IMR-90 (cell line): ENCODE data around the gene SLC2A8. TPM values are rescaled to one million over a fixed set of nuclear protein-coding genes. Genes with fewer than 3 reads are reported as not detected.

Source experiments
- ATAC-seq: fragments of 200-7000 bp; cut with Tn5 transposase; 2 replicates; pipeline ENCODE4 v1.9.1; 2020; ENCODE audit warnings: low read depth, mild to moderate bottlenecking, moderate library complexity
- BruUV-seq: library from RNA; stranded (reverse); fragments of 400-500 nt; replicated peaks from 2 replicates; lab custom pipeline; 2021; lab: Mats Ljungman, UMichigan
- CTCF ChIA-PET: fragments of 300-600 bp; formaldehyde crosslinking; extraction: SDS; loops from one replicate; lab custom pipeline; 2021; ENCODE audit warnings: antibody characterized with exemption; lab: Yijun Ruan, JAX
- POLR2A ChIA-PET: fragments of 300-600 bp; sonication (Branson Sonifier 250); formaldehyde crosslinking; loops from one replicate; lab custom pipeline; 2022; ENCODE audit warnings: antibody characterized with exemption; ENCODE audit not compliant: unreplicated experiment; lab: Charles Lee
- DNase-seq: peaks from one replicate; pipeline ENCODE4 v3.0.0; 2013
- H2AFZ ChIP-seq: replicated peaks from 2 replicates; pipeline ENCODE3; 2013; ENCODE audit warnings: low read length, mild to moderate bottlenecking; ENCODE audit not compliant: poor library complexity
- H2AK5ac ChIP-seq: 2 replicates; pipeline ENCODE4 v1.6.1; 2013; ENCODE audit warnings: low read depth, low read length, inconsistent platforms
- H2AK9ac ChIP-seq: replicated peaks from 2 replicates; pipeline ENCODE3; 2013; ENCODE audit warnings: mild to moderate bottlenecking, low read depth, low read length, moderate library complexity; ENCODE audit not compliant: poor library complexity
- H2BK120ac ChIP-seq: 2 replicates; pipeline ENCODE4 v1.6.1; 2013; ENCODE audit warnings: low read depth, low read length, inconsistent platforms
- H2BK15ac ChIP-seq: 3 replicates; pipeline ENCODE4 v1.6.1; 2013; ENCODE audit warnings: low read depth, low read length, inconsistent platforms
- H2BK20ac ChIP-seq: 2 replicates; pipeline ENCODE4 v1.6.1; 2013; ENCODE audit warnings: low read depth, mild to moderate bottlenecking, inconsistent platforms, low read length, moderate library complexity
- H2BK5ac ChIP-seq: 2 replicates; pipeline ENCODE4 v1.6.1; 2013; ENCODE audit warnings: mild to moderate bottlenecking, low read depth, low read length, inconsistent platforms; ENCODE audit not compliant: poor library complexity, severe bottlenecking
- H3K14ac ChIP-seq: replicated peaks from 2 replicates; pipeline ENCODE4 v1.6.1; 2013; ENCODE audit warnings: low read depth, low read length, inconsistent platforms
- H3K18ac ChIP-seq: 2 replicates; pipeline ENCODE4 v1.6.1; 2013; ENCODE audit warnings: low read depth, low read length, control low read depth
- H3K23ac ChIP-seq: 2 replicates; pipeline ENCODE4 v1.6.1; 2013; ENCODE audit warnings: low read depth, low read length, inconsistent platforms
- H3K27ac ChIP-seq: 2 replicates; pipeline ENCODE4 v1.5.1; 2013; ENCODE audit warnings: mild to moderate bottlenecking, control low read depth, low read length; ENCODE audit not compliant: insufficient read depth
- H3K27me3 ChIP-seq: 2 replicates; pipeline ENCODE4 v1.6.1; 2013; ENCODE audit warnings: low read length; ENCODE audit not compliant: control insufficient read depth, insufficient read depth
- H3K36me3 ChIP-seq: 2 replicates; pipeline ENCODE4 v1.6.1; 2013; ENCODE audit warnings: low read length, mixed read lengths; ENCODE audit not compliant: control insufficient read depth, insufficient read depth
- H3K4ac ChIP-seq: 2 replicates; pipeline ENCODE4 v1.6.1; 2013; ENCODE audit warnings: low read depth, low read length, inconsistent platforms
- H3K4me1 ChIP-seq: 2 replicates; pipeline ENCODE4 v1.6.1; 2013; ENCODE audit warnings: low read length, mixed read lengths; ENCODE audit not compliant: control insufficient read depth, insufficient read depth
- H3K4me2 ChIP-seq: 2 replicates; pipeline ENCODE4 v1.6.1; 2013; ENCODE audit warnings: low read depth, mild to moderate bottlenecking, control low read depth, low read length, moderate library complexity
- H3K4me3 ChIP-seq: 2 replicates; pipeline ENCODE4 v1.5.1; 2013; ENCODE audit warnings: low read depth, mild to moderate bottlenecking, control low read depth, low read length, moderate library complexity; ENCODE audit not compliant: insufficient read depth
- H3K56ac ChIP-seq: 2 replicates; pipeline ENCODE4 v1.6.1; 2013; ENCODE audit warnings: low read length, inconsistent platforms; ENCODE audit not compliant: insufficient read depth; ENCODE audit errors: extremely low read depth
- H3K79me1 ChIP-seq, 2 experiments: 2 replicates each; pipeline ENCODE4 v1.6.1; 2013; ENCODE audit warnings: low read length in 2 of 2, inconsistent platforms in 1 of 2, low read depth in 1 of 2
- H3K9ac ChIP-seq: 2 replicates; pipeline ENCODE4 v1.6.1; 2013; ENCODE audit warnings: low read depth, low read length, control low read depth
- H3K9me1 ChIP-seq: 2 replicates; pipeline ENCODE4 v1.6.1; 2013; ENCODE audit warnings: low read length, inconsistent platforms; ENCODE audit not compliant: insufficient read depth
- H3K9me3 ChIP-seq: 2 replicates; pipeline ENCODE4 v1.6.1; 2013; ENCODE audit warnings: low read length; ENCODE audit not compliant: control insufficient read depth, insufficient read depth
- H4K20me1 ChIP-seq: 2 replicates; pipeline ENCODE4 v1.6.1; 2013; ENCODE audit warnings: low read length, inconsistent platforms; ENCODE audit not compliant: insufficient read depth
- H4K5ac ChIP-seq: 2 replicates; pipeline ENCODE4 v1.6.1; 2013; ENCODE audit warnings: mild to moderate bottlenecking, low read depth, low read length, control low read depth
- H4K8ac ChIP-seq, 2 experiments: 2 replicates each; pipeline ENCODE4 v1.6.1; 2013; ENCODE audit warnings: low read depth in 2 of 2, low read length in 2 of 2, control low read depth in 1 of 2, inconsistent platforms in 1 of 2
- H4K91ac ChIP-seq: 2 replicates; pipeline ENCODE4 v1.6.1; 2013; ENCODE audit warnings: low read depth, low read length, inconsistent platforms; ENCODE audit not compliant: insufficient read depth
- BHLHE40 ChIP-seq: fragments of 150-350 bp; IDR thresholded peaks from 2 replicates; pipeline ENCODE4 v1.6.1; 2016; ENCODE audit warnings: mild to moderate bottlenecking, low read depth, low read length
- CEBPB ChIP-seq: IDR thresholded peaks from 2 replicates; pipeline ENCODE4 v1.6.1; 2012; ENCODE audit warnings: low read depth, low read length, improper control_type of control experiment
- CHD1 ChIP-seq: IDR thresholded peaks from 2 replicates; pipeline ENCODE4 v1.6.1; 2012; ENCODE audit warnings: low read depth, low read length, improper control_type of control experiment
- FOS ChIP-seq: fragments of 150-350 bp; IDR thresholded peaks from 2 replicates; pipeline ENCODE4 v1.6.1; 2016; ENCODE audit warnings: low read depth, low read length
- MAFK ChIP-seq: IDR thresholded peaks from 2 replicates; pipeline ENCODE4 v1.6.1; 2012; ENCODE audit warnings: low read depth, low read length, improper control_type of control experiment
- MAZ ChIP-seq: IDR thresholded peaks from 2 replicates; pipeline ENCODE4 v1.6.1; 2012; ENCODE audit warnings: low read depth, mild to moderate bottlenecking, low read length, improper control_type of control experiment, moderate library complexity, borderline replicate concordance
- NFE2L2 ChIP-seq: fragments of 150-350 bp; IDR thresholded peaks from 2 replicates; pipeline ENCODE4 v1.6.1; 2016; ENCODE audit warnings: low read depth, mild to moderate bottlenecking, low read length
- POLR2A ChIP-seq: IDR thresholded peaks from 2 replicates; pipeline ENCODE4 v1.6.1; 2012; ENCODE audit warnings: mild to moderate bottlenecking, low read depth, low read length
- RAD21 ChIP-seq: IDR thresholded peaks from 2 replicates; pipeline ENCODE4 v1.6.1; 2012; ENCODE audit warnings: low read length, improper control_type of control experiment
- RCOR1 ChIP-seq: IDR thresholded peaks from 2 replicates; pipeline ENCODE4 v1.6.1; 2012; ENCODE audit warnings: mild to moderate bottlenecking, low read length, improper control_type of control experiment; ENCODE audit not compliant: insufficient replicate concordance
- RFX5 ChIP-seq: IDR thresholded peaks from 2 replicates; pipeline ENCODE4 v1.8.0; 2012; ENCODE audit warnings: low read depth, mild to moderate bottlenecking, low read length, moderate library complexity
- SMC3 ChIP-seq: fragments of 150-350 bp; IDR thresholded peaks from 2 replicates; pipeline ENCODE4 v1.6.1; 2016; ENCODE audit warnings: low read depth, mild to moderate bottlenecking, antibody characterized with exemption, low read length, moderate library complexity
- WGBS, 2 experiments: methylation state at CpG; one replicate each; pipeline versions ENCODE4 v1.1.5 to v1.1.7; 2013; ENCODE audit warnings: missing lambda C conversion rate in 2 of 2; ENCODE audit not compliant: insufficient read length in 1 of 2; ENCODE audit errors: extremely low coverage in 2 of 2; 5-methylcytosine and 5-hydroxymethylcytosine counted together
- dilution Hi-C: fragments of 300-500 bp; cut with HindIII; formaldehyde crosslinking; loops from one replicate; pipeline ENCODE4 v1.14.3; 2018; ENCODE audit warnings: low sequenced_read_pairs; ENCODE audit not compliant: unreplicated experiment
- in situ Hi-C: fragments of 300-500 bp; cut with MboI; formaldehyde crosslinking; loops from 3 replicates; pipeline ENCODE4 v1.14.3; 2019; ENCODE audit warnings: low sequenced_read_pairs, inconsistent platforms, mixed read lengths
- intact Hi-C: fragments of 100-400 bp; cut with micrococcal nuclease; formaldehyde crosslinking; loops from 2 replicates; pipeline ENCODE4 v1.10.0; 2022
- polyA plus RNA-seq, 3 experiments: library from polyadenylated mRNA; depleted of rRNA; stranded (reverse); fragments of >200 nt; gene quantifications; 2 replicates each; pipeline ENCODE4 v1.2.3, GENCODE V29; 2012; ENCODE audit warnings: low replicate concordance in 1 of 3
- total RNA-seq: library from RNA; depleted of rRNA; stranded (reverse); fragments of >200 nt; gene quantifications from 2 replicates; pipeline ENCODE4 v1.2.3, GENCODE V29; 2012
- TF ChIP-seq, protein P1 (sequence below): fragments of 150-350 bp; IDR thresholded peaks from 2 replicates; pipeline ENCODE4 v1.6.1; 2016; ENCODE audit warnings: low read depth, mild to moderate bottlenecking, low read length, moderate library complexity, borderline replicate concordance
- TF ChIP-seq, protein P2 (sequence below): conservative IDR thresholded peaks from 2 replicates; pipeline ENCODE4 v1.5.1; 2012; ENCODE audit warnings: mild to moderate bottlenecking, low read depth, low read length, improper control_type of control experiment
- TF ChIP-seq, protein P3 (sequence below): fragments of 150-350 bp; IDR thresholded peaks from 2 replicates; pipeline ENCODE4 v1.6.1; 2017; ENCODE audit warnings: mild to moderate bottlenecking, antibody characterized with exemption, low read length, low read depth

Gene SLC2A8
- total and polyA plus RNA-seq, 2 of the 4 experiments (the other 2 are of a cell fraction) = 9.0 to 12.0 TPM

DNA sequence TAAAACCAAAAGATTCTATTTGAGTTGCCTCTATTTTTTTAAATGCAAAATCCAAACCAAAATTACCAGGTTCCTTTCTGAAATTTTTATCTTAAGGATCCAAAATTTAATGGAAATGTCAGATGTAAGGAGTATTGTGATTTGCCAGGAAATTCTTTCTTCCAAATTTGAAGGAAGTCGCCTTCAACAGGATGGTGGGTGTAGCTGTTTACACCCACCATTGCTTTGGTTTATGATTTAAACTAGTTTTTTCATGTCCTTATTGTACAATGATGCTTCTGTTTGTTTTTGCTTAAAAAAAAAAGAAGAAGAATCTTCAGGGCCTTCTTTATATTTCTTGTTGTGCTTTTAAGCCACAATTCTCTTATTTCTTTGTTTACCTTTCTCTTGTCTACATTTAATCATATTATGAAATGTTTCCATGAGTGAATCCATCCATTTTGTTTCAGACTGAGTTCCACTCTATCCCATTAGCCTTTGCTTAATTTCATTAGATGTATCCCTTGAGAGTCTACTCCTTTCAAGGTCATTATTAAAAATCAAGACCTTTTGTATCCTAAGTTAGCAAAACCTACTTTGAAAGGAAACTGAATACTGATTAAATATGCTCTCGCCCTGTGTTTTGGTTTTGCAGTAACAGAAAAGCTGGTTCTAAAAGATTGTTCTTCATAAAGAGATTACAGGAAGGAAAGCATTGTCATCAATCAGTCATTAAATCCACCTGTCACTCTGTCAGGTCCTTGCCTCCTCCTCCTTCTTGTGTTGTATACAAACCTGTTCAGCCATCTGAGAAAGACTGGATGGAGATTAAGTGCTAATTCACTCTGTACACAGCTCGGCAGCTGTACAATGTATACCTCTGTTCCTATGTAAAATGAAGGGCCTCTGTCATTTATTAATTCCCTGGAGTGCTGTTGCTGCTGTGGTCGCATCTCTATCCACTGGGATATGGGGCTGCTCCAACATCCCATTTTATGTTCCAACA, 45.5 kb upstream of the SLC2A8 start:
- dilution Hi-C loops = no loop called here
- no peaks in the 10 kb centered on the region; the same call in 1 of the 2 replicates for H3K4me1 ChIP-seq
- no peak overlapping the region for H3K56ac ChIP-seq
- no peak overlapping the region for H2AFZ ChIP-seq
- H4K8ac ChIP-seq = no peak overlapping the region
- no peak overlapping the region for H4K5ac ChIP-seq
- H3K4ac ChIP-seq = no peak overlapping the region
- POLR2A ChIA-PET = no interaction called here
- intact Hi-C loops = no loop called here
- H2BK15ac ChIP-seq = no peak overlapping the region
- H2AK9ac ChIP-seq = no peak overlapping the region
- H3K27me3 ChIP-seq = no peaks in the 10 kb centered on the region; the same call in 1 of the 2 replicates
- H2BK5ac ChIP-seq = no peak overlapping the region
- H4K91ac ChIP-seq = no peak overlapping the region
- no TSS peak for BruUV-seq
- in situ Hi-C loops = no loop called here
- no peaks in the 10 kb centered on the region for H3K36me3 ChIP-seq
- H3K9me3 ChIP-seq = no peaks in the 10 kb centered on the region
- H3K23ac ChIP-seq = no peak overlapping the region
- H2BK20ac ChIP-seq = no peak overlapping the region
- no peak overlapping the region for H3K4me3 ChIP-seq
- no peak for DNase-seq
- H3K9ac ChIP-seq = no peak overlapping the region
- no peak overlapping the region for H2BK120ac ChIP-seq
- no peak overlapping the region for H2AK5ac ChIP-seq
- no peak overlapping the region for H3K18ac ChIP-seq
- no CpG with 5 or more reads among the region's 4 CpGs for WGBS, 2 experiments
- CTCF ChIA-PET = no interaction called here
- H3K27ac ChIP-seq = no peak overlapping the region
- no peaks in the 10 kb centered on the region; the same call in 1 of the 2 replicates for H3K9me1 ChIP-seq
- no peak for ATAC-seq
- H3K14ac ChIP-seq = no peak overlapping the region
- no peak overlapping the region for H3K4me2 ChIP-seq
- H4K20me1 ChIP-seq = no peaks in the 10 kb centered on the region
- H3K79me1 ChIP-seq = no peaks in the 10 kb centered on the region
- TF ChIP-seq CHD1 = no peak
- TF ChIP-seq MAZ = no peak
- TF ChIP-seq, protein P1, sequence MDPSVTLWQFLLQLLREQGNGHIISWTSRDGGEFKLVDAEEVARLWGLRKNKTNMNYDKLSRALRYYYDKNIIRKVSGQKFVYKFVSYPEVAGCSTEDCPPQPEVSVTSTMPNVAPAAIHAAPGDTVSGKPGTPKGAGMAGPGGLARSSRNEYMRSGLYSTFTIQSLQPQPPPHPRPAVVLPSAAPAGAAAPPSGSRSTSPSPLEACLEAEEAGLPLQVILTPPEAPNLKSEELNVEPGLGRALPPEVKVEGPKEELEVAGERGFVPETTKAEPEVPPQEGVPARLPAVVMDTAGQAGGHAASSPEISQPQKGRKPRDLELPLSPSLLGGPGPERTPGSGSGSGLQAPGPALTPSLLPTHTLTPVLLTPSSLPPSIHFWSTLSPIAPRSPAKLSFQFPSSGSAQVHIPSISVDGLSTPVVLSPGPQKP = no peak
- no peak for TF ChIP-seq RCOR1
- TF ChIP-seq RFX5 = no peak
- TF ChIP-seq BHLHE40 = no peak
- no peak for TF ChIP-seq POLR2A
- TF ChIP-seq FOS = no peak
- TF ChIP-seq SMC3 = no peak
- TF ChIP-seq, protein P2, sequence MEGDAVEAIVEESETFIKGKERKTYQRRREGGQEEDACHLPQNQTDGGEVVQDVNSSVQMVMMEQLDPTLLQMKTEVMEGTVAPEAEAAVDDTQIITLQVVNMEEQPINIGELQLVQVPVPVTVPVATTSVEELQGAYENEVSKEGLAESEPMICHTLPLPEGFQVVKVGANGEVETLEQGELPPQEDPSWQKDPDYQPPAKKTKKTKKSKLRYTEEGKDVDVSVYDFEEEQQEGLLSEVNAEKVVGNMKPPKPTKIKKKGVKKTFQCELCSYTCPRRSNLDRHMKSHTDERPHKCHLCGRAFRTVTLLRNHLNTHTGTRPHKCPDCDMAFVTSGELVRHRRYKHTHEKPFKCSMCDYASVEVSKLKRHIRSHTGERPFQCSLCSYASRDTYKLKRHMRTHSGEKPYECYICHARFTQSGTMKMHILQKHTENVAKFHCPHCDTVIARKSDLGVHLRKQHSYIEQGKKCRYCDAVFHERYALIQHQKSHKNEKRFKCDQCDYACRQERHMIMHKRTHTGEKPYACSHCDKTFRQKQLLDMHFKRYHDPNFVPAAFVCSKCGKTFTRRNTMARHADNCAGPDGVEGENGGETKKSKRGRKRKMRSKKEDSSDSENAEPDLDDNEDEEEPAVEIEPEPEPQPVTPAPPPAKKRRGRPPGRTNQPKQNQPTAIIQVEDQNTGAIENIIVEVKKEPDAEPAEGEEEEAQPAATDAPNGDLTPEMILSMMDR = no peak
- no peak for TF ChIP-seq CEBPB
- TF ChIP-seq NFE2L2 = no peak
- TF ChIP-seq, protein P3, sequence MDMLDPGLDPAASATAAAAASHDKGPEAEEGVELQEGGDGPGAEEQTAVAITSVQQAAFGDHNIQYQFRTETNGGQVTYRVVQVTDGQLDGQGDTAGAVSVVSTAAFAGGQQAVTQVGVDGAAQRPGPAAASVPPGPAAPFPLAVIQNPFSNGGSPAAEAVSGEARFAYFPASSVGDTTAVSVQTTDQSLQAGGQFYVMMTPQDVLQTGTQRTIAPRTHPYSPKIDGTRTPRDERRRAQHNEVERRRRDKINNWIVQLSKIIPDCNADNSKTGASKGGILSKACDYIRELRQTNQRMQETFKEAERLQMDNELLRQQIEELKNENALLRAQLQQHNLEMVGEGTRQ = no peak
- TF ChIP-seq RAD21 = no peak
- TF ChIP-seq MAFK = no peak
